HG03575 (cell line): Measurements from ENCODE around the gene CLDN15.
A peak's percentile ranks its signal among the peaks of the same experiment; 100 is the strongest.

Source experiments
- ATAC-seq: cut with Tn5 transposase; IDR thresholded peaks from one replicate; pipeline ENCODE4 v1.9.1; 2021; ENCODE audit not compliant: unreplicated experiment, insufficient number of reproducible peaks, low FRiP score; ENCODE audit errors: extremely low read depth

The CLDN15 gene

DNA sequence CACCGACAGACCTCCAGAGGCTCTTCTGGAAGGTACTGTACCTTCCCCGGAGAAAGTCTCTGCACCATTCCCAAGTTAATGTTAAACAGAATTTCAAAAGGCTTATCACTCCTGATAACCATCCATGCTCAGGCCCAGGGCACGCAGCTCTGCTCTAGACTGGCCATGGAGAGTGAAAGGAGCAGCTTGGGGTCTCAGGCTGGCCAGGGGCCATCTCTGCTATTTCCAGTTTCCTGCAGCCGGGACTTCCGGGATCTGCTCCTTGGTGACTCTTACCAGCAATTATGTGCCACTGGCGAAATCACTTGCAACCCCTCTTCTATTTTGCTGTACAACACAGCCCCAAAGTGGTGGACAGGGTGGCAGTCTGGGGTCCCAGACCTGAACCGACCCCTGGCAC is 6.0 kb downstream of the CLDN15 start:
- ATAC-seq = no peak

GRCh38 chr7:101226721-101227120 is 10.9 kb downstream of the CLDN15 start:
- ATAC-seq = no peak

GRCh38 chr7:101225650-101226049 is 12.0 kb downstream of the CLDN15 start:
- ATAC-seq = no peak

GRCh38 chr7:101223528-101223927 is 14.1 kb downstream of the CLDN15 start:
- ATAC-seq = no peak

DNA sequence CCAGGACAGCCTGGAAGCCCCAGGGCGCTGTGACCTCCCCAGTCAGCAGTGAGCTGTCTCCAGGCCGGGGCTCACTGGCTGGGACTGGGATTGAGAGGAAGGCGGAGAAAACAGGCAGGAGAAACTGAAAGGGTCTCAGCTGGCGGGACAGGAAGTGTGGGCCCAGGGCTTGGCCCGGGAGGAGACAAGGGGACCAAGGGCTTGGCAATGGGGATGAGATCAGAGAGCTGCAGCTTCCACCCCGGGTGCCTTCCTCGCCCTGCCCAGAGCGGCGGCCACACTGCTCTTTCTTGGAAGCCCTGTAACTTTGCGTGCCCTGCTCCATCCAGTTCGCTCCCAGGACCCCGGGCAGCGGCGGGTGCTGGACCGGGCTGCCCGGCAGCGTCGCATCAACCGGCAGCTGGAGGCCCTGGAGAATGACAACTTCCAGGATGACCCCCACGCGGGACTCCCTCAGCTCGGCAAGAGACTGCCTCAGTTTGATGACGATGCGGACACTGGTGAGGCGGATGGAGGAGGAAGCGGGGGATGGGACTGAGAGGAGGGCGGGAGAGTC is 15.2 kb downstream of the CLDN15 start:
- no peak for ATAC-seq

GRCh38 chr7:101220295-101220694 is 17.3 kb downstream of the CLDN15 start:
- no peak for ATAC-seq

DNA sequence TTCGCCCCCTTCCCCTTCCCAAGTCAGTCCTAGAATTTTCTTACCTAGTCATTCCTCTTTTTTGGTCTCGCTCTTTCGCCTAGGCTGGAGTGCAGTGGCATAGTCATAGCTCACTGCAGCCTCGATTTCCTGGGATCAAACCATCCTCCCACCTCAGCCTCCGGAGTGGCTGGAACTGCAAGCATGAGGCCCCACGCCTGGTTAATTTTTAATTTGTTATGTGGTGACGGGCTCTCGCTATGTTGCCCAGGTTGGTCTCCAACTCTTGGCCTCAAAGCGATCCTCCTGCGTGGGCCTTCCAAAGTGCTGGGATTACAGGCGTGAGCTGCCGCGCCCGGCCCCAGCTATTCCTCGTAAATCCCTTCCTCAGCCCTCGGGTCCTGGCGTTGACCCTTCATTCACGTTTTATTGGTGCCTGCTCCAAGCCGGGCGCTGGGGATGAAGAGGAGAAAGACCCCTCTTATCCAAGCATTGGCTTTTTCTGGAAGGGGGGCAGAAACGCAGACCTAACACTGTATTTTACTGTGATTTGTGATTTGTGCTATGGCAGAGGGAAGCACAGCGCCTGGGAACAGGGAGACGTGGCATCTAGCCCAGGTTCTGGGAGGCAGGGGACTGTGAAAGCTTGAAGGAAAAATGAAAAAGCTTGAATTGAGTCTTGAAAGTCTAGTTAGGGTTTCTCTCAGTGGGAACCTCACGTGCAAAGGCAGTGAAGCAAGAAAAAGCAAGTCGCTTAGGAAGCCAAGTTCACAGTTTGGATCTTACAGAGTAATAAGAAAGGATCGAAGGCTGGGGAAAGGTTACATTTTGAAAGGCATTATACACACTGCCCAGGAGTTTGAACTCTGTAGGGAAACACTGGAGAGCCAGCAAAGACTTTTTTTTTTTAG is 19.1 kb downstream of the CLDN15 start:
- no peak for ATAC-seq

- ATAC-seq = peak; percentile 41
Measured at GRCh38 chr7:101217388-101218235, 20.0 kb downstream of the CLDN15 start, which contains the start of the genes PLOD3 and ZNHIT1. TSS of gene PLOD3 (minus strand) at chr7:101217581. CDS start at chr7:101217274, 307 bp downstream. TSS of gene ZNHIT1 (plus strand) at chr7:101218165. CDS start at chr7:101218196, 31 bp downstream.

GRCh38 chr7:101216860-101217387 is 20.7 kb downstream of the CLDN15 start:
- ATAC-seq = no peak

DNA sequence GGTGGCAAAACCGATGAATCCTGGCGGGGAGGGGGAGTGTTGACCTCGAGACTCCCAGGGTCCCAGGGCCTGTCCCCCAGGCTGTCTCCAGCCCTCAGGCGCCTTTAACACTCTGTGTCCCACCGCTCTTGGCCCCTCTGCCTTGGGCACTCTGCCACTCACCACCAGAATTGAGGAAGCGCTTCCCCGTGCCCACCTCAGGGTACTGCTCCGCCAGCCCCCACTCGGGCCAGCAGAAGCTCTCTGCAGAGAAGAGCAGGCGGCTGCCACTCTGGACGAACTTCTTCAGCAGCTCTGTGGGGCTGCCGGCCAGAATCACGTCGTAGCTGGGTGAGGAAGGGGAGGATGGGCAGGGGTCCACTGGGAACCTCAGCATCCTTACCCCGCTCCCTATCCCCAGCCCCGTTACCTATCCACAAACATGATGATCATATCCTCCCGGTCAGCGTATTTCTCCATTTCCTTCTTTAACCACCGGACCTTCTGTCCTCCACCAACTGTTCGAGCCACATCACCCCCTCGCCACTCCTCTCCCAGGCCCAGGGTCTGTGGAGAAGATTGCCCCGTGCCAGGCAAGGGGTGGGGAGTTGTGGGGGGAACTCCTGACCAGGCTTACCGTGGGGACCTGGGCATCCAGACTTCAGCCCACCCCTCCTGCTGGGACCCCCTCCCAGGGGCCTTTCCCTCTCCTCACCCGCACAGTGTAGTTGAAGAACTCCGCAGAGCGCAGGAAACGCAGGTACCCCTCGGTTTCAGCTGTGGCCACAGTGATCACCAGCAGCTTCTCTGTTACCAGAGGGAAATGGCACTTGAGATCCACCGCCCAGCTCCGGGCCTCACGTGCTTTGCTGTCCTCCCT is 21.4 kb downstream of the CLDN15 start:
- ATAC-seq = no peak

DNA sequence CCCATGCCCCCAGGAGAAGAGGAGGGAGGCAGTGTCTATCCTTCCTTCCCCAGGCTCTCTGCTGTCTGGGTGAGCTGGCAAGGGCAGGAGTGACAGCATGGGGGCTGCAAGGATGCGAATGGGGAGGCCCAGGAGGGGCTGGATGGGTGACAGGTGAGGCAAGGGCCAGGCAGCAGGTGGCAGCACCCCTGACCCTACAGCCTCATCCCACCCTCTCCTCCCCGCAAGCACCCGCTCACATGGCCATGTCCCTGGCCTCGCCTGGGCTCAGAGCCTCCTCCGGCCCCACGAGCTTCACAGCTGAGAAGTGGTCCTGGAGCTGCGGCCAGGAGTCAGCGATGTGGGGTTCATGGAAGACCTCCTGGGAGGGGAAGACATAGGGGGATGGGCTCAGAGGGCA is 25.6 kb downstream of the CLDN15 start:
- no peak for ATAC-seq

- ATAC-seq = no peak
Measured at GRCh38 chr7:101211501-101211900, 26.1 kb downstream of the CLDN15 start.

DNA sequence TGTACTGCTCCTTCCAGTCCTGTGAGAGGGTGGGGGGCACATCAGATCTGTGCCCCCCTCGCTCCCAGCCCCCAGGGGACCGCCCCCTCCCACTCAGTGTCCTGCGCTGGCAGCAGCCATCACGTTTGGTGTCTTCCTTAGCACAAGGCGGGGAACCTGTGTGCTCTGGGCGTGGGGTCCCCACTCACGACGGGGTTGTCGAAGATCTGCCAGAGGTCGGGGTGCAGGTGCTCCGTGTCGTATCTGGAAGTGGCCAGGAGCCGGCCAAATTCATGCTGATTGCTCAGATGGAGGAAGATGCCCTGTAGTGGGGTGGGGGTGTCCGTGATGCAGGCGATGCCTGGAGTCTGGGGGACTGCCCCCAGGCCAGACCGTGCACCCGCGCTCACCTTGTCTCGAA is 27.5 kb downstream of the CLDN15 start:
- no peak for ATAC-seq

DNA sequence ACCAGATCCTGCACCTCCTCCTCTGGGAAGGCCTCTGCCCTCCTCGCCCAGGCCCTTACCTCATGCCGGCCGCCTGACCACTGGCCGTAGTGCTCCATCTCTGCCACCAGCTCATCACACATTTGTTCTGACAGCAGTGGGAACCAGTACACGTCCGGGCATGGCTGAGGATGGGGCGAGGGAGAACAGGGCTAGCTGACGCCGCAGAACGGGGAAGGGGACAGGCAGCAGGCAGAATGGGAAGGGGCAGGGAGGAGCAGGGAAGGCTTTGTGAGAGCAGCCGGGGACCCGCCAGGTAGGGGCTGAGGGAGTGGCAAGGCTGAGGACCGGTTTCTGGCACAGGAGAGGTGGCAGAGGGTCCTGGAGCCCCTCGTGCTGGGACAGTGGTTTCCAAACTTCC is 28.8 kb downstream of the CLDN15 start:
- no peak for ATAC-seq

DNA sequence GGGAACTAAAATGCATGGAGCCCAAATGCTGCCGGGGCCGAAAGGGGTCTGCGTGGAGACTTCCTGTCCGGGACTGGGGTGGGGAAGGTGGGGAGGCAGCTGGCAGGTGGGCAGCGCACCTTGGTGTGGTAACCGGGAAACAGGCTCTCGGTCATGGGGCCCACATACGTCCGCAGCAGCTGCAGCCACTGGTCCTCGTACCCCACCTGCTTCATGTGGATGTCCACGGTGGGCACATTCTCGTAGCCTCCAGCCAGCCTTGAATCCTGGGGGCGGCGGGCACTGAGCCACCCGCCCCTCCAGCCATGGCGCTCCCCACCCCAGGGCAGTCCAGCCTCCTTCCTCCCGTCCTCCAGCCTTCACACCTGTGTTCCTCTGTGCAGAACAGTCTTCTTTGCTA is 30.1 kb downstream of the CLDN15 start:
- ATAC-seq = no peak

DNA sequence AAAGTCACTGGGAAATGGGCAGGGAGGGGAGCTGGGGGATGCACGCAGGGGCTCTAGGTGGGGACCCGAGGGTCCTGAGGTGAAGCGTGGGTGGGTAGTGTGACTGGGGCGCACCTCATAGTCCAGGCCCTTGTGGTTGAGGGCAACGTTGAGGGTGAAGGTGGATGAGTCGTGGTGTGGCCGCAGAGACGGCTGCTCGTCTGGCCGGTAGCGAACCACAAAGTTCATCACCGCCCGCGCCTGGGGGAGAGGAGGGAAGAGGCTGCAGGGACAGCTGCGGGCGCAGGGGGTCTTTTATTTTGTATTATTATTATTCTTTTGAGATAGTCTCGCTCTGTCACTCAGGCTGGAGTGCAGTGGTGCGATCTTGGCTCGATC is 30.9 kb downstream of the CLDN15 start:
- ATAC-seq = no peak

DNA sequence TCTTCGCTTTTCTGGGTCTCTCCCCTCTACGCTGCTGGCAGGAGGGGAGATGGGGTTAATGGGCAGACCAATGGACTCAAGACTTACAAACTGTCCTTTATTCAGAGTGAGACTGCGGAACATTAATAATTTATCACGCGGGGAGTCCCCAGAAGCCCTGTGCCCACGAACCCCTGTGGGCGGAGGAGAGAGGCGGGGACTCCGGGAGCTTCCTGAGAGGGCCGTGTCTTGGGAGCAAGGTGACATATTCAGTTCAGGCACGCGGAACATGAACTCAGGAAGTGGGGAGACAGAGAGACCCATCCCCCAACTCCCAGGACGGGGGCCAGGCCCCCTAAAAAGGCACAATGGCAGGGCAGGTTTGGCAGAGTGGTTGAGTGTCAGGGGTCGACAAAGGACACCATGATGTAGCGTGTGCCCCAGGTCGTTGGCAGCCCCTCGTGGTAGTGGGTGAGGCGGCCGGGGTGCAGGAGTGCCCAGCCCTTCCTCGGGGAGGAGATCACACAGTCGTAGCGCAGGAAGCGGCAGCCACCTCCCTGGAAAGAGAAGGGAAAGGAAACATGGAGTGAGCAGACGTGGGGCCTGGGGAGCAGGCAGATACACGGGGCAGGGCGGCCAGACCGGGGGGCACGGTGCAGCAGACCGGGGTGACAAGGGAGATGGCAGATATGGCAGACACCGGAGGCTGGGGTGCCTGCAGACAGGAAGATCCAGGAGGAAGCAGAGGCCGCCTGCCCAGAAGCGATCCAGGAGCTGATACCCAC is 31.5 kb downstream of the CLDN15 start:
- no peak for ATAC-seq
